Fibroblast of lung (primary cell): ENCODE results near the gene FGF14. TPM values are rescaled to one million over a fixed set of nuclear protein-coding genes. Genes with fewer than 3 reads are reported as not detected.
A peak's percentile ranks its signal among the peaks of the same experiment; 100 is the strongest.

ENCODE experiments used
- DNase-seq, 2 donors: peaks; one replicate each; pipeline versions ENCODE4 v3.0.0 to v3.0.0-alpha.2; 2010; ENCODE audit warnings: low read depth in 2 of 2
- H2AFZ ChIP-seq: 2 replicates; pipeline ENCODE4 v1.5.1; 2012; ENCODE audit warnings: low read length, control low read depth, inconsistent platforms
- H3K27ac ChIP-seq: 2 replicates; pipeline ENCODE4 v1.5.1; 2011; ENCODE audit warnings: low read length, control low read depth; ENCODE audit not compliant: insufficient read depth
- H3K27me3 ChIP-seq: 2 replicates; pipeline ENCODE4 v1.5.1; 2011; ENCODE audit warnings: mild to moderate bottlenecking, low read length; ENCODE audit not compliant: control insufficient read depth, insufficient read depth
- H3K36me3 ChIP-seq: 2 replicates; pipeline ENCODE4 v1.5.1; 2011; ENCODE audit warnings: low read length; ENCODE audit not compliant: control insufficient read depth, insufficient read depth
- H3K4me1 ChIP-seq: 2 replicates; pipeline ENCODE4 v1.5.1; 2011; ENCODE audit warnings: low read length; ENCODE audit not compliant: control insufficient read depth, insufficient read depth; ENCODE audit errors: extremely low read depth
- H3K4me2 ChIP-seq: 2 replicates; pipeline ENCODE4 v1.5.1; 2011; ENCODE audit warnings: low read length, control low read depth; ENCODE audit not compliant: insufficient read depth; ENCODE audit errors: extremely low read depth
- H3K4me3 ChIP-seq, 4 experiments: fragments of 200-600 bp in 1 of 4; sonication (generic) in 1 of 4; replicated peaks in 1 of 4; 2 replicates each; pipeline ENCODE4 v1.5.1; 2011 to 2016; ENCODE audit warnings: low read length in 4 of 4, low read depth in 3 of 4, mild to moderate bottlenecking in 3 of 4, control low read depth in 2 of 4, inconsistent platforms in 1 of 4, mixed read lengths in 1 of 4; ENCODE audit not compliant: insufficient read depth in 1 of 4; ENCODE audit errors: control extremely low read depth in 1 of 4
- H3K79me2 ChIP-seq: 2 replicates; pipeline ENCODE4 v1.5.1; 2012; ENCODE audit warnings: mild to moderate bottlenecking, low read length, inconsistent platforms; ENCODE audit not compliant: control insufficient read depth, insufficient read depth
- H3K9ac ChIP-seq: 2 replicates; pipeline ENCODE4 v1.5.1; 2011; ENCODE audit warnings: mild to moderate bottlenecking, low read length, control low read depth; ENCODE audit not compliant: insufficient read depth
- H3K9me3 ChIP-seq: 2 replicates; pipeline ENCODE4 v1.5.1; 2012; ENCODE audit warnings: low read depth, low read length; ENCODE audit not compliant: control insufficient read depth, insufficient read depth
- H4K20me1 ChIP-seq: 2 replicates; pipeline ENCODE4 v1.5.1; 2011; ENCODE audit warnings: low read length; ENCODE audit not compliant: control insufficient read depth, insufficient read depth; ENCODE audit errors: extremely low read depth
- EZH2 ChIP-seq: IDR thresholded peaks from 2 replicates; pipeline ENCODE4 v1.5.1; 2012; ENCODE audit warnings: low read length, control low read depth, mild to moderate bottlenecking; ENCODE audit errors: missing control alignments
- polyA plus RNA-seq, 2 donors: library from polyadenylated mRNA; depleted of rRNA in 1 of 2; stranded (reverse) in 1 of 2; unstranded in 1 of 2; fragments of >200 nt; gene quantifications; 2 replicates each; pipeline ENCODE4 v1.2.1, GENCODE V29; 2011 to 2012; ENCODE audit warnings: missing spikeins in 1 of 2
- total RNA-seq: library from RNA; depleted of rRNA; stranded (reverse); fragments of >200 nt; gene quantifications from 2 replicates; pipeline ENCODE4 v1.2.1, GENCODE V29; 2014
- TF ChIP-seq, protein P1 (sequence below), 2 donors: IDR thresholded peaks in 1 of 2; conservative IDR thresholded peaks in 1 of 2; 1 replicate in 1 of 2; 2 replicates in 1 of 2; pipeline ENCODE4 v1.5.1; 2011 to 2012; ENCODE audit warnings: low read length in 2 of 2, control low read depth in 1 of 2, inconsistent platforms in 1 of 2, low read depth in 1 of 2, mild to moderate bottlenecking in 1 of 2

Gene FGF14
- total and polyA plus RNA-seq, 2 donors (not counting 1 experiment from before 2014, with no cell fraction given): 0.94 to 7.8 TPM

GRCh38 chr13:102090532-102090931 lies 311.3 kb downstream of the FGF14 start:
- no peak overlapping the region for H3K4me2 ChIP-seq
- no peaks in the 10 kb centered on the region for H4K20me1 ChIP-seq
- H3K27ac ChIP-seq: no peak overlapping the region
- DNase-seq: no peak
- no peak for TF ChIP-seq EZH2
- TF ChIP-seq, protein P1, sequence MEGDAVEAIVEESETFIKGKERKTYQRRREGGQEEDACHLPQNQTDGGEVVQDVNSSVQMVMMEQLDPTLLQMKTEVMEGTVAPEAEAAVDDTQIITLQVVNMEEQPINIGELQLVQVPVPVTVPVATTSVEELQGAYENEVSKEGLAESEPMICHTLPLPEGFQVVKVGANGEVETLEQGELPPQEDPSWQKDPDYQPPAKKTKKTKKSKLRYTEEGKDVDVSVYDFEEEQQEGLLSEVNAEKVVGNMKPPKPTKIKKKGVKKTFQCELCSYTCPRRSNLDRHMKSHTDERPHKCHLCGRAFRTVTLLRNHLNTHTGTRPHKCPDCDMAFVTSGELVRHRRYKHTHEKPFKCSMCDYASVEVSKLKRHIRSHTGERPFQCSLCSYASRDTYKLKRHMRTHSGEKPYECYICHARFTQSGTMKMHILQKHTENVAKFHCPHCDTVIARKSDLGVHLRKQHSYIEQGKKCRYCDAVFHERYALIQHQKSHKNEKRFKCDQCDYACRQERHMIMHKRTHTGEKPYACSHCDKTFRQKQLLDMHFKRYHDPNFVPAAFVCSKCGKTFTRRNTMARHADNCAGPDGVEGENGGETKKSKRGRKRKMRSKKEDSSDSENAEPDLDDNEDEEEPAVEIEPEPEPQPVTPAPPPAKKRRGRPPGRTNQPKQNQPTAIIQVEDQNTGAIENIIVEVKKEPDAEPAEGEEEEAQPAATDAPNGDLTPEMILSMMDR (conservative IDR thresholded peaks at IDR 0.05 in 1 of 2, IDR thresholded peaks at IDR 0.05 in 1 of 2; ENCODE audit: low read depth in 1 of 2, low read length in 2 of 2): no peak
- H3K9ac ChIP-seq: no peak overlapping the region
- no peak overlapping the region for H2AFZ ChIP-seq
- no peaks in the 10 kb centered on the region for H3K9me3 ChIP-seq
- H3K4me3 ChIP-seq: no peak overlapping the region
- H3K4me1 ChIP-seq: no peaks in the 10 kb centered on the region
- H3K79me2 ChIP-seq: no peaks in the 10 kb centered on the region
- no peaks in the 10 kb centered on the region for H3K36me3 ChIP-seq
- no peaks in the 10 kb centered on the region for H3K27me3 ChIP-seq

DNA sequence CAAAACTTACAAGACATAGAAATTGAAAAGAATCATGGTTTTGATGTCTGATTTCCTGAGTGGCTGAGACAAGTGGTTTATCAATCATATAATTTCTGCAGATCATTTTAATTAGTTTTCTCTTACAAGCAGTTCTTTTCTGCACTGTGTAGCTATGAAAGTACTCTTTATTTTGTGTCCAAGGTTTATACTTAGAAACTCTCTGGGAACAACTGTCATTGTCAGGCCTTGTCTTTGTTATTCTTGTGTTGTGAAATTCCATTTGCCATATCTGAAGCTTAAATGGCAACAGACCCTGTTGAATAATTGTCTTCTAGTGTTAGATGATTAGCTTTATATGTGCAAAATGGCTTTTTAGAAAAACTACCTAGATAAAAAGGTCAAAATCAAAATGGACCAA lies 312.1 kb downstream of the FGF14 start:
- Histone ChIP-seq H3K27ac (no peak overlapping the region), H3K36me3 (no peaks in the 10 kb centered on the region), H3K9ac (no peak overlapping the region), H3K4me1 (no peaks in the 10 kb centered on the region), H3K4me2 (no peak overlapping the region), H2AFZ (no peak overlapping the region), H3K79me2 (no peaks in the 10 kb centered on the region), H3K27me3 (no peaks in the 10 kb centered on the region), H4K20me1 (no peaks in the 10 kb centered on the region), H3K4me3 (no peak overlapping the region), H3K9me3 (no peaks in the 10 kb centered on the region)
- no peak for DNase-seq
- TF ChIP-seq, protein P1 (conservative IDR thresholded peaks at IDR 0.05 in 1 of 2, IDR thresholded peaks at IDR 0.05 in 1 of 2; ENCODE audit: low read depth in 1 of 2, low read length in 2 of 2): no peak
- no peak for TF ChIP-seq EZH2

GRCh38 chr13:102089177-102089576 lies 312.7 kb downstream of the FGF14 start:
- DNase-seq: peak in 1 of 2 donors; percentile 31

More at GRCh38 chr13:102089177-102089576, 312.7 kb downstream of the FGF14 start:
- Histone ChIP-seq H2AFZ (no peak overlapping the region), H3K27me3 (no peaks in the 10 kb centered on the region), H3K4me3 (no peak overlapping the region), H3K27ac (no peak overlapping the region), H3K9ac (no peak overlapping the region), H3K4me2 (no peak overlapping the region), H3K36me3 (no peaks in the 10 kb centered on the region), H3K4me1 (no peaks in the 10 kb centered on the region), H4K20me1 (no peaks in the 10 kb centered on the region), H3K79me2 (no peaks in the 10 kb centered on the region), H3K9me3 (no peaks in the 10 kb centered on the region)
- TF ChIP-seq, protein P1 (conservative IDR thresholded peaks at IDR 0.05 in 1 of 2, IDR thresholded peaks at IDR 0.05 in 1 of 2; ENCODE audit: low read depth in 1 of 2, low read length in 2 of 2): peak; percentile 22 to 44
- TF ChIP-seq EZH2: no peak
